Measurements from ENCODE around the gene KRTAP3-3. TPM values are rescaled to one million over a fixed set of nuclear protein-coding genes. Genes with fewer than 3 reads are reported as not detected.
"Not testable (repeated sequence)": the region's sequence is repeated elsewhere in the genome, so short reads cannot be mapped to it uniquely, and the experiment has no call there.

Gene KRTAP3-3
- total RNA-seq (not detected), polyA plus RNA-seq (under 1 TPM in 1 of 2 donors, not detected in 1; 0.30 TPM)

DNA sequence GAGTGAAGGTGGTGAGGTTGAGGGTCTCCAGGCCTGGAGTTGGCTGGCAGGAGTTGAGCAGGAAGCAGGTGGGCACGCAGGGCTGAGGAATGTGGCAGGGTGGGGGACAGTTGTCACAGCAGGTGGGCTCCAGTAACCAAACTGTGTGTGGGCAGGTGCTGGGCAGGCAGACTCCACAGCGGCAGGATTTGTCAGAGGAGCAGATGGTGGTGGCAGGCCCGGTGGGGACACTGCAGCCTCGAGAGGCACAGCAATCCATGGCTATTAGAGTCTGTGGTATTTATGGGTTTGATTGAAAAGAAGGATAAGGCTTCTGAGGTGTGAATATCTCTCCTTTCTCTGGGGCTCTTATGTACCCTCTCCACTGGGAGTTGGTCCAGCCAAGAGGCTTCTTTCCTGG is at the start of gene KRTAP3-3:
KRTAP3-3 (minus strand) TSS at position 326 of the 400 bp plus-strand sequence; CDS start at position 259, 67 bp downstream.
- intact Hi-C loops (cut with DNase I) = no loop called here
- Histone ChIP-seq H3K9me3 (no peaks in the 10 kb centered on the region), H3K36me3 (no peaks in the 10 kb centered on the region), H3K4me3 (no peak within 1 kb of the TSS), H3K27ac (no peak within 1 kb of the TSS), H3K4me1 (no peaks in the 10 kb centered on the region), H3K27me3 (no peaks in the 10 kb centered on the region)
- DNase-seq (no peak), ATAC-seq (no peak), FAIRE-seq (no peak)
- TF ChIP-seq, protein P1, sequence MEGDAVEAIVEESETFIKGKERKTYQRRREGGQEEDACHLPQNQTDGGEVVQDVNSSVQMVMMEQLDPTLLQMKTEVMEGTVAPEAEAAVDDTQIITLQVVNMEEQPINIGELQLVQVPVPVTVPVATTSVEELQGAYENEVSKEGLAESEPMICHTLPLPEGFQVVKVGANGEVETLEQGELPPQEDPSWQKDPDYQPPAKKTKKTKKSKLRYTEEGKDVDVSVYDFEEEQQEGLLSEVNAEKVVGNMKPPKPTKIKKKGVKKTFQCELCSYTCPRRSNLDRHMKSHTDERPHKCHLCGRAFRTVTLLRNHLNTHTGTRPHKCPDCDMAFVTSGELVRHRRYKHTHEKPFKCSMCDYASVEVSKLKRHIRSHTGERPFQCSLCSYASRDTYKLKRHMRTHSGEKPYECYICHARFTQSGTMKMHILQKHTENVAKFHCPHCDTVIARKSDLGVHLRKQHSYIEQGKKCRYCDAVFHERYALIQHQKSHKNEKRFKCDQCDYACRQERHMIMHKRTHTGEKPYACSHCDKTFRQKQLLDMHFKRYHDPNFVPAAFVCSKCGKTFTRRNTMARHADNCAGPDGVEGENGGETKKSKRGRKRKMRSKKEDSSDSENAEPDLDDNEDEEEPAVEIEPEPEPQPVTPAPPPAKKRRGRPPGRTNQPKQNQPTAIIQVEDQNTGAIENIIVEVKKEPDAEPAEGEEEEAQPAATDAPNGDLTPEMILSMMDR (IDR thresholded peaks at IDR 0.05) = no peak
- WGBS, 2 donors = 56 to 71% methylated on average over 4 of the region's 4 CpGs

DNA sequence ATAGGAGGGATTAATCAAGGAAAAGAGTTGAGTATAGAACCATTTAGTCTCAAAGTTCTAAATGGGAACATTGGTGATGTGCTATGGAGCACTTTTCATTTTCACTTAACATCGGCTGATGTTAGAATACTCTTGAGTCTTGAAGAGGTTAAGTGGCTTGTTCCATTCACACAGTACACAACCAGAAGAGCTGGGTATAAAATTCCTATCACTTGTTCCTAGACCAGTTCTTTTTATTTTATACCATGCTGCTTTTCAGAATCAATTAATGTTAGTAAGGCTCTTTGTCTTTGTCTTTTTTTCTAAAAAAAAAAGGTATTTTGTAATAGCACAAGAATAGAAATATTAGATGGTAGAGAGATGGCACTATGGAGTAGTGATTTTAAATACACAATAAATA is 49.0 kb upstream of the KRTAP3-3 start:
- intact Hi-C loops (cut with DNase I) = no loop called here
- DNase-seq (no peak), FAIRE-seq (no peak), ATAC-seq (no peak)
- 92 to 94% methylated on average over 1 of the region's 1 CpG for WGBS, 2 donors
- TF ChIP-seq, protein P1 (IDR thresholded peaks at IDR 0.05) = no peak
- no peak overlapping the region for H3K4me3 ChIP-seq
- no peaks in the 10 kb centered on the region for H3K9me3 ChIP-seq
- no peaks in the 10 kb centered on the region for H3K36me3 ChIP-seq
- peaks cover 0 to 4% (median under 1%) of the 10 kb centered on the region in 4 donors for H3K27me3 ChIP-seq
- H3K27ac ChIP-seq = no peak overlapping the region
- peaks cover 0 to 7% (median 5%) of the 10 kb centered on the region in 3 donors for H3K4me1 ChIP-seq

DNA sequence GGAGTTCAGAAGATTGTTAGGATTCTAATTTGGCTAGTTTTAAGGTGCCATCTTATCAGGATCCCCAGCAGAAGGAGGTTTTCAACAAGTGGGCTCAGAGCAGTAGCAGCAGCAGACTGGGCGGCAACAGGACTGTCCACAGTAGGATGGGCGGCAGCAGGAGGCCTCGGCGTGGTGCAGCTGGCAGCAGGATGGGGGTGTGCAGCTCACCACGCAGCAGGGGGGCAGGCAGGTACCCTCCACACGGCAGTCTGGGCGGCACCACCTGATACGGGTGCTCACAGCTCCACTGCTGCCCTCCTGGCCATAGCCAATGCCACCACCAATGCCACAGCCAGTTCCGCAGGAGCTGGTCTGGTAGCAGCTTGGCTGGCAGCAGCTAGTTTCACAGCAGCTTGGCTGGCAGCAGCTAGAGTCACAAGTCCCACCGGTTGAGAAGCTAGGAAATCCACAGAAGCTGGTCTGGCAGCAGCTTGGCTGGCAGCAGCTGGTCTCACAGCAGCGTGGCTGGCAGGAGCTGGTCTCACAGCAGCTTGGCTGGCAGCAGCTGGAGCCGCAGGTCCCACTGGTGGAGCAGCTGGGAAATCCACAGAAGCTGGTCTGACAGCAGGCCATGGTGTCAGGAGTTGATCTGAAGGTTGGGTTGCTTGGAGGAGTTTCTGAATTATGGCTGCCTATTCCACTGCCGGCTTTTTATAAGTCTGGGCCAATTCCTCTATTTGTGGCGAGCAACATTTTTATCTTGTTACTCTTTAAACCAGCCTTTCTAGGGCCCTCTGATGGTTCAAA is 47.0 kb upstream of the KRTAP3-3 start, which contains the start of gene KRTAP1-1:
KRTAP1-1 (minus strand) TSS at position 668 of the 789 bp plus-strand sequence; CDS start at position 615, 53 bp downstream.
- H3K36me3 ChIP-seq; H3K9me3 ChIP-seq; FAIRE-seq; H3K27me3 ChIP-seq; intact Hi-C loops (cut with DNase I); H3K4me1 ChIP-seq; H3K4me3 ChIP-seq: not testable (repeated sequence)
- WGBS, 2 donors = 43 to 47% methylated on average over 12 to 14 of the region's 14 CpGs
- peak; percentile 19 to 90 (median 70) for DNase-seq
- peak within 1 kb of the TSS in 3 of 4 donors; percentile 15 to 55 (median 26) for H3K27ac ChIP-seq
- peak; percentile 70 to 90 (median 86) for ATAC-seq

DNA sequence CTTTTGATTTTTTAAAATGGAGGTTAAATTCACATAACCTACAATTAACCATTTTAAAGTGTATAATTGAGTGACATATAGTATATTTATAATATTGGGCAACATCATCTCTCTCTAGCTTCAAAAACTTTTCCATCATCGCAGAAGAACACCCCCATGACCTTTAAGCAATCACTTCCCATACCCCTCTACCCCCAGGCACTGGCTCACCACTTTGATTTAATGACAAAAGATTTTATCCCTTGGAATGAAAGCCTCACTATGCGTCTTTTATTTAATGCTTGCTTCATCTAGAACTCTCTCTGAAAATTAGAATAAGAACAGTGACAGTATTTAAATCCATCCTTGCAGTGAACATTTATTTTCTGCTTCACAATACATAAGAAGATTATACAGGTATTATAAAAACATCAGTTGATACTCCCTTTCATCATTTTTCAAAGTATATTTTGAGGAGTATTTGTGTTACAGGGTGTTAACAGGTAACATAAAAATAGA is 43.9 kb upstream of the KRTAP3-3 start:
- DNase-seq (no peak), FAIRE-seq (no peak), ATAC-seq (no peak)
- Histone ChIP-seq H3K36me3 (no peaks in the 10 kb centered on the region), H3K9me3 (no peaks in the 10 kb centered on the region), H3K4me3 (no peak overlapping the region), H3K27ac (no peak overlapping the region), H3K4me1 (peaks cover 0 to 7% (median 5%) of the 10 kb centered on the region in 3 donors), H3K27me3 (no peaks in the 10 kb centered on the region)
- intact Hi-C loops (cut with DNase I) = no loop called here
- 68 to 87% methylated on average over 2 of the region's 2 CpGs for WGBS, 2 donors
- TF ChIP-seq, protein P1 (IDR thresholded peaks at IDR 0.05) = no peak

DNA sequence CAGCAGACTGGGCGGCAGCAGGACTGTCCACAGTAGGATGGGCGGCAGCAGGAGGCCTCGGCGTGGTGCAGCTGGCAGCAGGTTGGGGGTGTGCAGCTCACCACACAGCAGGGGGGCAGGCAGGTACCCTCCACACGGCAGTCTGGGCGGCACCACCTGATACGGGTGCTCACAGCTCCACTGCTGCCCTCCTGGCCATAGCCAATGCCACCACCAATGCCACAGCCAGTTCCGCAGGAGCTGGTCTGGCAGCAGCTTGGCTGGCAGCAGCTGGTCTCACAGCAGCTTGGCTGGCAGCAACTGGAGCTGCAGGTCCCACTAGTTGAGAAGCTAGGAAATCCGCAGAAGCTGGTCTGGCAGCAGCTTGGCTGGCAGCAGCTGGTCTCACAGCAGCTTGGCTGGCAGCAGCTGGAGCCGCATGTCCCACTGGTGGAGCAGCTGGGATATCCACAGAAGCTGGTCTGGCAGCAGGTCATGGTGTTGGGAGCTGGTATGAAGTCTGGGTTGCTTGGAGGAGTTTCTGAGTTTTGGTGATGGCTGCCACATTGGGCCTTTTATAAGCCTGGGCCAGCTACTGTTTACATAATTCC is 40.5 kb upstream of the KRTAP3-3 start, which contains the start of gene KRTAP1-3:
KRTAP1-3 (minus strand) TSS at position 529 of the 590 bp plus-strand sequence; CDS start at position 476, 53 bp downstream.
- H3K36me3 ChIP-seq; H3K27ac ChIP-seq; H3K9me3 ChIP-seq; H3K27me3 ChIP-seq; intact Hi-C loops (cut with DNase I); ATAC-seq; H3K4me1 ChIP-seq; H3K4me3 ChIP-seq; FAIRE-seq: not testable (repeated sequence)
- DNase-seq = peak in 1 of 6 donors; percentile 33
- WGBS, 2 donors = 78 to 83% methylated on average over 10 of the region's 10 CpGs

All from pancreas (tissue), 10 donors.